Left ventricle myocardium inferior (tissue), 1 donor: ENCODE results near the gene RFC1. TPM values are rescaled to one million over a fixed set of nuclear protein-coding genes. Genes with fewer than 3 reads are reported as not detected.
"Not testable (repeated sequence)": the region's sequence is repeated elsewhere in the genome, so short reads cannot be mapped to it uniquely, and the experiment has no call there.

ENCODE experiments used
- DNase-seq: peaks from one replicate; pipeline ENCODE4 v3.0.0-alpha.2; 2020
- H3K27ac ChIP-seq: fragments of 200-600 bp; replicated peaks from 2 replicates; pipeline ENCODE4 v1.8.0; 2021
- H3K27me3 ChIP-seq: fragments of 200-600 bp; 2 replicates; pipeline ENCODE4 v1.8.0; 2021; ENCODE audit warnings: low read depth
- H3K36me3 ChIP-seq: fragments of 200-600 bp; 2 replicates; pipeline ENCODE4 v1.8.0; 2021
- H3K4me1 ChIP-seq: fragments of 200-600 bp; 2 replicates; pipeline ENCODE4 v1.8.0; 2021
- H3K4me3 ChIP-seq: fragments of 200-600 bp; 2 replicates; pipeline ENCODE4 v1.8.0; 2021; ENCODE audit warnings: mild to moderate bottlenecking, moderate library complexity
- H3K9me3 ChIP-seq: fragments of 200-600 bp; replicated peaks from 2 replicates; pipeline ENCODE4 v1.8.0; 2021
- CTCF ChIP-seq: fragments of 200-600 bp; IDR thresholded peaks from 2 replicates; pipeline ENCODE4 v1.8.0; 2021; ENCODE audit warnings: antibody characterized with exemption, mild to moderate bottlenecking, borderline replicate concordance
- intact Hi-C: fragments of 100-400 bp; cut with micrococcal nuclease; formaldehyde crosslinking; loops from one replicate; pipeline ENCODE4 v1.11.0; 2022
- total RNA-seq: library from RNA; stranded (reverse); fragmentation: NEBNext Ultra II Directional; extraction: Animal tissue kit (Norgen Biotek cat#: 25700); gene quantifications from one replicate; pipeline ENCODE4 v1.2.1, GENCODE V29; 2021
- donor health status: DM: no; HTN: yes; CAD: no; lungs with severe emphysema.

The RFC1 gene
- total RNA-seq, 1 donor from 2014 or later: 22.0 TPM

GRCh38 chr4:39285853-39286252 lies 80.3 kb downstream of the RFC1 start:
- TF ChIP-seq CTCF: no peak
- DNase-seq: no peak
- no peak overlapping the region for H3K4me3 ChIP-seq
- no peaks in the 10 kb centered on the region for H3K4me1 ChIP-seq
- no peak overlapping the region for H3K27ac ChIP-seq
- intact Hi-C loops: no loop called here
- H3K36me3 ChIP-seq: peaks cover 72% of the 10 kb centered on the region
- H3K27me3 ChIP-seq: no peaks in the 10 kb centered on the region
- H3K9me3 ChIP-seq: peaks cover 8% of the 10 kb centered on the region

- H3K4me3 ChIP-seq: no peak overlapping the region
- peaks cover 8% of the 10 kb centered on the region for H3K9me3 ChIP-seq
- H3K27me3 ChIP-seq: no peaks in the 10 kb centered on the region
- H3K36me3 ChIP-seq: peaks cover 72% of the 10 kb centered on the region
- H3K4me1 ChIP-seq: no peaks in the 10 kb centered on the region
- no peak for DNase-seq
- no peak for TF ChIP-seq CTCF
- intact Hi-C loops: no loop called here
- no peak overlapping the region for H3K27ac ChIP-seq
Measured at GRCh38 chr4:39285111-39285795, 80.9 kb downstream of the RFC1 start.

DNA sequence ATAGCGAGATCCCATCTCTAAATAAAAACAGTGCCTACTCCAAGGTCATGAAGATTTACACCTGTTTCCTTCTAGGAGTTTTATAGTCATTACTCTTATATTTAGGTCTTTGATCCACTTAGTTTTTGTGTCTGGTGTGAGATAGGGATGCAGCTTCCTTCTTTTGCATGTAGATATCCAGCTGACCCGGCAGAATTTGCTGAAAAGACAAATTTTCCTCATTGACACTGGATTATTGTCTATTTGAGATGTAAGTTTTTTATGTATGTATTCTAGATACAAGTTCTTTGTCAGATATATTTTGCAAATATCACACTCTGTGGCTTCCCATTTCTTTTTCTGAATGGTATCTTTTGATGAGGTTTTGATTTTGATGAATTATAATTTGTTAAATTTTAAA lies 85.4 kb downstream of the RFC1 start:
- DNase-seq: no peak
- Histone ChIP-seq H3K27ac (no peak overlapping the region), H3K4me3 (no peak overlapping the region), H3K4me1 (no peaks in the 10 kb centered on the region), H3K36me3 (peaks cover 74% of the 10 kb centered on the region), H3K9me3 (peaks cover 8% of the 10 kb centered on the region), H3K27me3 (no peaks in the 10 kb centered on the region)
- TF ChIP-seq CTCF: no peak
- intact Hi-C loops: no loop called here

DNA sequence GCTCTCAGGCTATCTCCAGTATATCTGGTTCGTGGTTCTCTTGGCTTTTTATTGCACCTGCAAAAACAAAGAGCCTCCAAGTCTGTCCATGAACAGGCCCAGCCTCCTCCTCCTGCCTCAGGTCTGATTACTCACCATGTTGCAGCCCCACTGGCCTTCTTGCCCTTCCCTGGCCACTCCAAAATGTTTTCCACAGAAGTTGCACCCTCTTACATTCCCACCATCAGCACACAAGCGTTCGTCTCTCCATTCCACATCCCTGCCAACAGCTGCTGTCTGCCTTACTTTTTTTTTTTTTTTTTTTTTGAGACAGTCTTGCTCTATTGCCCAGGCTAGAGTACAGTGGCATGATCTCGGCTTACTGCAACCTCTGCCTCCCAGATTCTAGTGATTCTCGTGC lies 86.7 kb downstream of the RFC1 start:
- TF ChIP-seq CTCF: no peak
- no peak overlapping the region for H3K4me3 ChIP-seq
- H3K9me3 ChIP-seq: peaks cover 8% of the 10 kb centered on the region
- H3K4me1 ChIP-seq: no peaks in the 10 kb centered on the region
- H3K36me3 ChIP-seq: peaks cover 74% of the 10 kb centered on the region
- no peaks in the 10 kb centered on the region for H3K27me3 ChIP-seq
- H3K27ac ChIP-seq: no peak overlapping the region
- intact Hi-C loops: no loop called here
- no peak for DNase-seq

DNA sequence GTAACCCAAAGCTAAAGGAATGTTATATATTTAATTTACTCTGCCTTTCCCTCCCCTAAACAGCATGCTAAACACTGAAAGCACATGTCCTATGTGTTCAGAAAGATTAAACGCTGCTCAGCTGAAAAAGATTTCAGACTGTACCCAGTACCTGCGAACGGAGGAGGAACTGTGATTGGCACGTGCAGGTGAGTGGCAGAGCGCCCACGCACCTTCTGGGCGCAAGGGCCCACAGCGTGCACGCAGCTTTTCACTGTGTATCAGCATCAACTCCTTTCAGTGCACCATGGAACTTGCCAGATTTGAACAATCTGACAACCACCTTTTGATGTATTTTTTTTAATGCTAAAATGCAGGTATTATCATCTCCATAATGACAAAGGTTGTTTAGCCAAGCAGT lies 87.7 kb downstream of the RFC1 start:
- peaks cover 8% of the 10 kb centered on the region for H3K9me3 ChIP-seq
- peaks cover 80% of the 10 kb centered on the region for H3K36me3 ChIP-seq
- H3K4me1 ChIP-seq: no peaks in the 10 kb centered on the region
- H3K27me3 ChIP-seq: no peaks in the 10 kb centered on the region
- no peak overlapping the region for H3K4me3 ChIP-seq
- DNase-seq: no peak
- intact Hi-C loops: no loop called here
- H3K27ac ChIP-seq: no peak overlapping the region
- TF ChIP-seq CTCF: no peak

- H3K4me1 ChIP-seq, H3K4me3 ChIP-seq, H3K9me3 ChIP-seq, H3K27ac ChIP-seq, H3K27me3 ChIP-seq, intact Hi-C loops, DNase-seq: not testable (repeated sequence)
- peaks cover 88% of the 10 kb centered on the region for H3K36me3 ChIP-seq
Measured at GRCh38 chr4:39277661-39278060, 88.5 kb downstream of the RFC1 start.
